Liver (tissue), 9 donors: Measurements from ENCODE around the gene EIF4ENIF1. TPM values are rescaled to one million over a fixed set of nuclear protein-coding genes. Genes with fewer than 3 reads are reported as not detected.
A peak's percentile ranks its signal among the peaks of the same experiment; 100 is the strongest.
"Not testable (repeated sequence)": the region's sequence is repeated elsewhere in the genome, so short reads cannot be mapped to it uniquely, and the experiment has no call there.

Experiments
- DNase-seq: peaks from one replicate; pipeline ENCODE4 v3.0.0-alpha.2; 2017; ENCODE audit warnings: low spot score
- H3K27ac ChIP-seq, 2 donors: one replicate each; pipeline ENCODE4 v1.7.0; 2013; ENCODE audit warnings: inconsistent platforms in 2 of 2, low read length in 2 of 2, control low read depth in 1 of 2, low read depth in 1 of 2, mild to moderate bottlenecking in 1 of 2
- H3K27me3 ChIP-seq, 4 donors: one replicate each; pipeline versions ENCODE4 v1.6.1 to v1.7.0; 2013; ENCODE audit warnings: low read length in 3 of 4, inconsistent platforms in 1 of 4, mild to moderate bottlenecking in 1 of 4, moderate library complexity in 1 of 4; ENCODE audit not compliant: control insufficient read depth in 4 of 4, insufficient read depth in 4 of 4
- H3K36me3 ChIP-seq, 4 donors: one replicate each; pipeline versions ENCODE4 v1.6.1 to v1.7.0; 2013; ENCODE audit warnings: low read length in 3 of 4, mild to moderate bottlenecking in 3 of 4, low read depth in 1 of 4, moderate library complexity in 1 of 4; ENCODE audit not compliant: control insufficient read depth in 4 of 4, insufficient read depth in 3 of 4
- H3K4me1 ChIP-seq, 4 donors: one replicate each; pipeline versions ENCODE4 v1.6.1 to v1.7.0; 2013; ENCODE audit warnings: low read length in 3 of 4, mild to moderate bottlenecking in 3 of 4, moderate library complexity in 1 of 4; ENCODE audit not compliant: control insufficient read depth in 4 of 4, insufficient read depth in 4 of 4
- H3K4me3 ChIP-seq, 3 donors: one replicate each; pipeline versions ENCODE4 v1.6.1 to v1.7.0; 2013; ENCODE audit warnings: low read length in 3 of 3, control low read depth in 1 of 3, low read depth in 1 of 3, mild to moderate bottlenecking in 1 of 3
- H3K9ac ChIP-seq, 2 donors: one replicate each; pipeline ENCODE4 v1.7.0; 2013; ENCODE audit warnings: low read length in 2 of 2, mild to moderate bottlenecking in 2 of 2, moderate library complexity in 2 of 2, control low read depth in 1 of 2, low read depth in 1 of 2
- H3K9me3 ChIP-seq, 4 donors: one replicate each; pipeline versions ENCODE4 v1.6.1 to v1.7.0; 2013; ENCODE audit warnings: low read length in 3 of 4; ENCODE audit not compliant: control insufficient read depth in 4 of 4
- FOXA2 ChIP-seq: IDR thresholded peaks from 2 replicates; pipeline ENCODE4 v1.6.1; 2016; ENCODE audit warnings: antibody characterized with exemption
- GABPA ChIP-seq, 2 donors: IDR thresholded peaks in 1 of 2; conservative IDR thresholded peaks in 1 of 2; 2 replicates each; pipeline ENCODE4 v1.6.1; 2016; ENCODE audit warnings: antibody characterized with exemption in 2 of 2, mild to moderate bottlenecking in 1 of 2, moderate library complexity in 1 of 2
- HNF4A ChIP-seq, 2 donors: conservative IDR thresholded peaks; 2 replicates each; pipeline ENCODE4 v1.6.1; 2016; ENCODE audit warnings: antibody characterized with exemption in 2 of 2, mild to moderate bottlenecking in 2 of 2
- HNF4G ChIP-seq: IDR thresholded peaks from 2 replicates; pipeline ENCODE4 v1.6.1; 2016; ENCODE audit warnings: antibody characterized with exemption
- JUND ChIP-seq, 2 donors: IDR thresholded peaks; 2 replicates each; pipeline ENCODE4 v1.6.1; 2016; ENCODE audit warnings: antibody characterized with exemption in 2 of 2
- MAX ChIP-seq: IDR thresholded peaks from 2 replicates; pipeline ENCODE4 v1.6.1; 2016; ENCODE audit warnings: antibody characterized with exemption
- NR2F2 ChIP-seq: IDR thresholded peaks from 2 replicates; pipeline ENCODE4 v1.6.1; 2016; ENCODE audit warnings: antibody characterized with exemption
- RXRA ChIP-seq, 2 donors: IDR thresholded peaks; 2 replicates each; pipeline ENCODE4 v1.6.1; 2017 to 2018; ENCODE audit warnings: antibody characterized with exemption in 2 of 2, mild to moderate bottlenecking in 1 of 2
- SP1 ChIP-seq: IDR thresholded peaks from 2 replicates; pipeline ENCODE4 v1.6.1; 2018; ENCODE audit warnings: antibody characterized with exemption, mild to moderate bottlenecking
- TAF1 ChIP-seq: conservative IDR thresholded peaks from 2 replicates; pipeline ENCODE4 v1.6.1; 2016; ENCODE audit warnings: antibody characterized with exemption, mild to moderate bottlenecking
- YY1 ChIP-seq: IDR thresholded peaks from 2 replicates; pipeline ENCODE4 v1.6.1; 2016; ENCODE audit warnings: antibody characterized with exemption, mild to moderate bottlenecking
- ZBTB33 ChIP-seq: IDR thresholded peaks from 2 replicates; pipeline ENCODE4 v1.6.1; 2016; ENCODE audit warnings: antibody characterized with exemption
- WGBS: extraction: QIAGEN DNeasy Blood & Tissue Kit; methylation state at CpG from one replicate; pipeline ENCODE4 v1.1.7; 2013; 5-methylcytosine and 5-hydroxymethylcytosine counted together
- polyA plus RNA-seq, 2 donors: library from polyadenylated mRNA; stranded (reverse) in 1 of 2; unstranded in 1 of 2; fragments of 200-250 nt in 1 of 2; fragments of >200 nt in 1 of 2; fragmentation: Nextera tagmentation in 1 of 2; extraction: Ambion mirVana in 1 of 2; gene quantifications; one replicate each; pipeline versions ENCODE4 v1.2.1 to v1.2.3, GENCODE V29; 2013 to 2015
- total RNA-seq, 2 donors: library from RNA; depleted of rRNA; stranded (reverse); fragments of >200 nt; gene quantifications; one replicate each; pipeline ENCODE4 v1.2.3, GENCODE V29; 2014
- TF ChIP-seq, protein P1 (sequence below): fragments of 150-350 bp; IDR thresholded peaks from 2 replicates; pipeline ENCODE4 v1.5.1; 2017; ENCODE audit warnings: improper control_type of control experiment, low read depth, low read length; ENCODE audit not compliant: missing input control
- TF ChIP-seq, protein P2 (sequence below): IDR thresholded peaks from 2 replicates; pipeline ENCODE4 v1.6.1; 2016; ENCODE audit warnings: antibody characterized with exemption
- TF ChIP-seq, protein P3 (sequence below): IDR thresholded peaks from 2 replicates; pipeline ENCODE4 v1.6.1; 2016; ENCODE audit warnings: antibody characterized with exemption, mild to moderate bottlenecking
- donor health status: healthy.
- donor health status: healthy.
- donor health status: healthy.
- donor health status: healthy.
- donor health status: healthy.

Gene EIF4ENIF1
- total and polyA plus RNA-seq, 4 donors, result 4.6 to 7.1 (median 6.0) TPM

GRCh38 chr22:31496007-31496734, 6.5 kb upstream of the EIF4ENIF1 start, which contains the start of gene SFI1:
Gene SFI1 (plus strand): TSS chr22:31496536. CDS start chr22:31508285, 11,749 bp downstream.
- peak; percentile 93 for DNase-seq

GRCh38 chr22:31495343-31495742, 5.7 kb upstream of the EIF4ENIF1 start:
- H3K36me3 ChIP-seq, result no peaks in the 10 kb centered on the region
- no peaks in the 10 kb centered on the region for H3K27me3 ChIP-seq
- TF ChIP-seq SP1 (no peak), FOXA2 (no peak), HNF4G (no peak), RXRA (IDR thresholded peaks at IDR 0.05) (no peak), TAF1 (no peak), HNF4A (conservative IDR thresholded peaks at IDR 0.05) (no peak), GABPA (IDR thresholded peaks at IDR 0.05 in 1 of 2, conservative IDR thresholded peaks at IDR 0.05 in 1 of 2) (no peak), NR2F2 (no peak), ZBTB33 (no peak), YY1 (no peak)
- TF ChIP-seq, protein P1, sequence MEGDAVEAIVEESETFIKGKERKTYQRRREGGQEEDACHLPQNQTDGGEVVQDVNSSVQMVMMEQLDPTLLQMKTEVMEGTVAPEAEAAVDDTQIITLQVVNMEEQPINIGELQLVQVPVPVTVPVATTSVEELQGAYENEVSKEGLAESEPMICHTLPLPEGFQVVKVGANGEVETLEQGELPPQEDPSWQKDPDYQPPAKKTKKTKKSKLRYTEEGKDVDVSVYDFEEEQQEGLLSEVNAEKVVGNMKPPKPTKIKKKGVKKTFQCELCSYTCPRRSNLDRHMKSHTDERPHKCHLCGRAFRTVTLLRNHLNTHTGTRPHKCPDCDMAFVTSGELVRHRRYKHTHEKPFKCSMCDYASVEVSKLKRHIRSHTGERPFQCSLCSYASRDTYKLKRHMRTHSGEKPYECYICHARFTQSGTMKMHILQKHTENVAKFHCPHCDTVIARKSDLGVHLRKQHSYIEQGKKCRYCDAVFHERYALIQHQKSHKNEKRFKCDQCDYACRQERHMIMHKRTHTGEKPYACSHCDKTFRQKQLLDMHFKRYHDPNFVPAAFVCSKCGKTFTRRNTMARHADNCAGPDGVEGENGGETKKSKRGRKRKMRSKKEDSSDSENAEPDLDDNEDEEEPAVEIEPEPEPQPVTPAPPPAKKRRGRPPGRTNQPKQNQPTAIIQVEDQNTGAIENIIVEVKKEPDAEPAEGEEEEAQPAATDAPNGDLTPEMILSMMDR, result no peak
- TF ChIP-seq, protein P2, sequence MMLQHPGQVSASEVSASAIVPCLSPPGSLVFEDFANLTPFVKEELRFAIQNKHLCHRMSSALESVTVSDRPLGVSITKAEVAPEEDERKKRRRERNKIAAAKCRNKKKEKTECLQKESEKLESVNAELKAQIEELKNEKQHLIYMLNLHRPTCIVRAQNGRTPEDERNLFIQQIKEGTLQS, result no peak
- TF ChIP-seq, protein P3, sequence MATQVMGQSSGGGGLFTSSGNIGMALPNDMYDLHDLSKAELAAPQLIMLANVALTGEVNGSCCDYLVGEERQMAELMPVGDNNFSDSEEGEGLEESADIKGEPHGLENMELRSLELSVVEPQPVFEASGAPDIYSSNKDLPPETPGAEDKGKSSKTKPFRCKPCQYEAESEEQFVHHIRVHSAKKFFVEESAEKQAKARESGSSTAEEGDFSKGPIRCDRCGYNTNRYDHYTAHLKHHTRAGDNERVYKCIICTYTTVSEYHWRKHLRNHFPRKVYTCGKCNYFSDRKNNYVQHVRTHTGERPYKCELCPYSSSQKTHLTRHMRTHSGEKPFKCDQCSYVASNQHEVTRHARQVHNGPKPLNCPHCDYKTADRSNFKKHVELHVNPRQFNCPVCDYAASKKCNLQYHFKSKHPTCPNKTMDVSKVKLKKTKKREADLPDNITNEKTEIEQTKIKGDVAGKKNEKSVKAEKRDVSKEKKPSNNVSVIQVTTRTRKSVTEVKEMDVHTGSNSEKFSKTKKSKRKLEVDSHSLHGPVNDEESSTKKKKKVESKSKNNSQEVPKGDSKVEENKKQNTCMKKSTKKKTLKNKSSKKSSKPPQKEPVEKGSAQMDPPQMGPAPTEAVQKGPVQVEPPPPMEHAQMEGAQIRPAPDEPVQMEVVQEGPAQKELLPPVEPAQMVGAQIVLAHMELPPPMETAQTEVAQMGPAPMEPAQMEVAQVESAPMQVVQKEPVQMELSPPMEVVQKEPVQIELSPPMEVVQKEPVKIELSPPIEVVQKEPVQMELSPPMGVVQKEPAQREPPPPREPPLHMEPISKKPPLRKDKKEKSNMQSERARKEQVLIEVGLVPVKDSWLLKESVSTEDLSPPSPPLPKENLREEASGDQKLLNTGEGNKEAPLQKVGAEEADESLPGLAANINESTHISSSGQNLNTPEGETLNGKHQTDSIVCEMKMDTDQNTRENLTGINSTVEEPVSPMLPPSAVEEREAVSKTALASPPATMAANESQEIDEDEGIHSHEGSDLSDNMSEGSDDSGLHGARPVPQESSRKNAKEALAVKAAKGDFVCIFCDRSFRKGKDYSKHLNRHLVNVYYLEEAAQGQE, result no peak
- DNase-seq, result no peak
- 74% methylated on average over 15 of the region's 15 CpGs for WGBS
- H3K4me3 ChIP-seq, result peak overlapping the region in 2 of 3 donors; percentile 78 to 88
- peaks cover 5 to 25% (median 15%) of the 10 kb centered on the region in 4 donors for H3K4me1 ChIP-seq
- H3K9me3 ChIP-seq, result no peaks in the 10 kb centered on the region
- peak overlapping the region; percentile 38 to 66 for H3K27ac ChIP-seq
- peak overlapping the region in 1 of 2 donors; percentile 66 for H3K9ac ChIP-seq

More at GRCh38 chr22:31496007-31496734, 6.5 kb upstream of the EIF4ENIF1 start, which contains the start of gene SFI1:
- Histone ChIP-seq H3K4me1 (peaks cover 3 to 18% (median 10%) of the 10 kb centered on the region in 4 donors), H3K9me3 (no peaks in the 10 kb centered on the region), H3K9ac (peak within 1 kb of the TSS; percentile 23 to 66), H3K36me3 (no peaks in the 10 kb centered on the region), H3K4me3 (peak within 1 kb of the TSS; percentile 75 to 88 (median 78)), H3K27ac (peak within 1 kb of the TSS; percentile 38 to 66), H3K27me3 (no peaks in the 10 kb centered on the region)
- WGBS, result under 1% methylated on average over 70 of the region's 70 CpGs
- TF ChIP-seq HNF4A (conservative IDR thresholded peaks at IDR 0.05) (peak; percentile 15 to 41), GABPA (IDR thresholded peaks at IDR 0.05 in 1 of 2, conservative IDR thresholded peaks at IDR 0.05 in 1 of 2) (peak; percentile 48 to 74), SP1 (peak; percentile 26), HNF4G (no peak), ZBTB33 (peak; percentile 29), MAX (peak; percentile 55), YY1 (peak; percentile 46), JUND (IDR thresholded peaks at IDR 0.05) (no peak), RXRA (IDR thresholded peaks at IDR 0.05) (peak in 1 of 2 donors; percentile 12), TAF1 (no peak)
- TF ChIP-seq, protein P2, result no peak

DNA sequence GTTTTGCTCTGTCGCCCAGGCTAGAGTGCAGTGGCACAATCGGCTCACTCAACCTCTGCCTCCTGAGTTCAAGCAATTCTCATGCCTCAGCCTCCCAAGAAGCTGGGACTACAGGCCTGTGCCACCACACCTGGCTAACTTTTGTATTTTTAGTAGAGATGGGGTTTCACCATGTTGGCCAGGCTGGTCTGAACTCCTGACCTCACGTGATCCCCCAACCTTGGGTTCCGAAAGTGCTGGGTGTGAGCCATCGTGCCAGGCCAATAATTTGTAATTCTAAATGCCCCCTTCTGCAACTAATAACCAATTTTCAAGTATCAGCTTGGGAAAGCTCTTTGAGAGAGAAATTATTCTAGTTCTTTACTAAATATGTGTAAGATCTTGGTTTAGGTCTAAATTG, 3.7 kb upstream of the EIF4ENIF1 start:
- H3K4me1 ChIP-seq, result peaks cover 7 to 33% (median 21%) of the 10 kb centered on the region in 4 donors
- H3K36me3 ChIP-seq, H3K9me3 ChIP-seq, H3K27me3 ChIP-seq, H3K9ac ChIP-seq, H3K4me3 ChIP-seq, DNase-seq, H3K27ac ChIP-seq: not testable (repeated sequence)
- 95% methylated on average over 5 of the region's 5 CpGs for WGBS
